ENCODE measurements around the gene ALDH1L2. TPM values are rescaled to one million over a fixed set of nuclear protein-coding genes. Genes with fewer than 3 reads are reported as not detected.

The ALDH1L2 gene
- total RNA-seq, 3 donors from 2014 or later (not counting 1 experiment from before 2014, with no cell fraction given), result 1.1 TPM; not detected in 2

DNA sequence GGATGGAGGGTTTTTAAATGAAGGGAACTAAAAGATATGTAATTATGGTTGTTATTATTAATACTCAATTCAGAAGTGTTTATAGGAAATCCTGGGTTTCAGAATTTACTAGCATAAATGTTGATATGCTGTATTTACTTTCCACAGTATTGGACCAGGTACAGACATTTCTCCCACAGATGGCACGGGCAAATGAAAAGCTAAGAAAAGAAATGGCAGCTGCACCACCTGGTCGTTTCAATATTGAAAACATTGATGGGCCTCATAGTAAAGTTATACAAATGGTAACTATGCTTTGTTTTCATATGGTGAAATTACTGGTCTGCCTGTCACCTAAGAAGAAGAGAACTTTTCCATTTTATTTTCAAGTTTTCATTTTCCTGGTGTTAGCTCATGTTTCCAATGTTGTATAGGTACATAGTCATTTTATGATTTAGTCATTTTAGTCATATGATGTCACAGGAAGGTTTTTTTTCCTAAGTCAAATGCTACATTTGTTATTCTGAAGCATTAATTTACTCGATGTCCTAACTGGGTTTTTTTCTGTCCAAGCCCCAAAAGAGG is 92.6 kb downstream of the ALDH1L2 start:
- DNase-seq (no peak), ATAC-seq (no peak)
- no peaks in the 10 kb centered on the region for H3K27me3 Mint-ChIP-seq (ENCODE audit: low read depth in 2 of 2)
- TF ChIP-seq, protein P1, sequence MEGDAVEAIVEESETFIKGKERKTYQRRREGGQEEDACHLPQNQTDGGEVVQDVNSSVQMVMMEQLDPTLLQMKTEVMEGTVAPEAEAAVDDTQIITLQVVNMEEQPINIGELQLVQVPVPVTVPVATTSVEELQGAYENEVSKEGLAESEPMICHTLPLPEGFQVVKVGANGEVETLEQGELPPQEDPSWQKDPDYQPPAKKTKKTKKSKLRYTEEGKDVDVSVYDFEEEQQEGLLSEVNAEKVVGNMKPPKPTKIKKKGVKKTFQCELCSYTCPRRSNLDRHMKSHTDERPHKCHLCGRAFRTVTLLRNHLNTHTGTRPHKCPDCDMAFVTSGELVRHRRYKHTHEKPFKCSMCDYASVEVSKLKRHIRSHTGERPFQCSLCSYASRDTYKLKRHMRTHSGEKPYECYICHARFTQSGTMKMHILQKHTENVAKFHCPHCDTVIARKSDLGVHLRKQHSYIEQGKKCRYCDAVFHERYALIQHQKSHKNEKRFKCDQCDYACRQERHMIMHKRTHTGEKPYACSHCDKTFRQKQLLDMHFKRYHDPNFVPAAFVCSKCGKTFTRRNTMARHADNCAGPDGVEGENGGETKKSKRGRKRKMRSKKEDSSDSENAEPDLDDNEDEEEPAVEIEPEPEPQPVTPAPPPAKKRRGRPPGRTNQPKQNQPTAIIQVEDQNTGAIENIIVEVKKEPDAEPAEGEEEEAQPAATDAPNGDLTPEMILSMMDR (IDR thresholded peaks at IDR 0.05), result no peak
- no peak overlapping the region for H3K27ac Mint-ChIP-seq
- peaks cover 16 to 22% of the 10 kb centered on the region in 2 donors for H3K4me1 Mint-ChIP-seq
- H3K36me3 Mint-ChIP-seq, result peaks cover 16% of the 10 kb centered on the region
- Histone ChIP-seq H3K4me3 (ENCODE audit: low read length) (no peak overlapping the region), H3K4me1 (ENCODE audit: control insufficient read depth, insufficient read depth, low read length) (peaks cover 2% of the 10 kb centered on the region), H3K36me3 (ENCODE audit: control insufficient read depth, insufficient read depth, low read length) (peaks cover 32% of the 10 kb centered on the region), H3K27ac (ENCODE audit: low read length) (no peak overlapping the region), H3K27me3 (ENCODE audit: control insufficient read depth, insufficient read depth, low read length) (no peaks in the 10 kb centered on the region), H3K9me3 (ENCODE audit: control insufficient read depth, insufficient read depth, low read length) (no peaks in the 10 kb centered on the region)
- intact Hi-C loops (cut with micrococcal nuclease), result no loop called here
- WGBS (ENCODE audit: insufficient coverage), result 97% methylated on average over 3 of the region's 3 CpGs
- no peak overlapping the region for H3K4me3 Mint-ChIP-seq
- H3K9me3 Mint-ChIP-seq, result no peaks in the 10 kb centered on the region

- H3K27ac ChIP-seq (ENCODE audit: low read length), result no peak overlapping the region
- DNase-seq, result no peak
- peaks cover 26% of the 10 kb centered on the region for H3K36me3 ChIP-seq (ENCODE audit: control insufficient read depth, insufficient read depth, low read length)
- TF ChIP-seq, protein P1 (IDR thresholded peaks at IDR 0.05), result no peak
- no peaks in the 10 kb centered on the region for H3K9me3 ChIP-seq (ENCODE audit: control insufficient read depth, insufficient read depth, low read length)
- no peaks in the 10 kb centered on the region for H3K27me3 ChIP-seq (ENCODE audit: control insufficient read depth, insufficient read depth, low read length)
- H3K27me3 Mint-ChIP-seq (ENCODE audit: low read depth in 2 of 2), result no peaks in the 10 kb centered on the region
- no peak overlapping the region for H3K27ac Mint-ChIP-seq
- no peaks in the 10 kb centered on the region for H3K9me3 Mint-ChIP-seq
- intact Hi-C loops (cut with micrococcal nuclease), result no loop called here
- no peak overlapping the region for H3K4me3 ChIP-seq (ENCODE audit: low read length)
- peaks cover 4% of the 10 kb centered on the region for H3K4me1 ChIP-seq (ENCODE audit: control insufficient read depth, insufficient read depth, low read length)
- no peak overlapping the region for H3K4me3 Mint-ChIP-seq
- peaks cover 16% of the 10 kb centered on the region for H3K36me3 Mint-ChIP-seq
- peaks cover 19 to 27% of the 10 kb centered on the region in 2 donors for H3K4me1 Mint-ChIP-seq
- ATAC-seq, result no peak
- 91% methylated on average over 3 of the region's 4 CpGs for whole genome bisulfite sequencing (ENCODE audit: insufficient coverage)
Measured at GRCh38 chr12:104990950-104991349, 93.3 kb downstream of the ALDH1L2 start.

GRCh38 chr12:104986022-104986941 is 98.0 kb downstream of the ALDH1L2 start, which contains the start of gene NOPCHAP1:
NOPCHAP1 (plus strand) TSS chr12:104986316; CDS start chr12:104986353, 37 bp downstream.
- TF ChIP-seq, protein P1 (IDR thresholded peaks at IDR 0.05), result no peak
- Mint-ChIP-seq H3K4me3 (peak within 1 kb of the TSS; percentile 93), H3K27me3 (ENCODE audit: low read depth in 2 of 2) (peaks cover 6 to 17% of the 10 kb centered on the region in 2 donors), H3K4me1 (peaks cover 27 to 36% of the 10 kb centered on the region in 2 donors), H3K36me3 (no peaks in the 10 kb centered on the region), H3K27ac (peak within 1 kb of the TSS; percentile 29 to 78), H3K9me3 (no peaks in the 10 kb centered on the region)
- intact Hi-C loops (cut with micrococcal nuclease), result loop anchor here (2.0 kb wide), 1 partner anchor 27 kb away; the partner anchor contains the start of gene SLC41A2
- DNase-seq (peak; percentile 80 to 89), ATAC-seq (peak; percentile 96 to 98 (median 97))
- Histone ChIP-seq H3K27ac (ENCODE audit: low read length) (peak within 1 kb of the TSS; percentile 29), H3K4me3 (ENCODE audit: low read length) (peak within 1 kb of the TSS; percentile 64), H3K4me1 (ENCODE audit: control insufficient read depth, insufficient read depth, low read length) (peaks cover 10% of the 10 kb centered on the region), H3K27me3 (ENCODE audit: control insufficient read depth, insufficient read depth, low read length) (no peaks in the 10 kb centered on the region), H3K36me3 (ENCODE audit: control insufficient read depth, insufficient read depth, low read length) (peaks cover 1% of the 10 kb centered on the region), H3K9me3 (ENCODE audit: control insufficient read depth, insufficient read depth, low read length) (no peaks in the 10 kb centered on the region)
- whole genome bisulfite sequencing (ENCODE audit: insufficient coverage), result under 1% methylated on average over 57 of the region's 59 CpGs
